ENCODE results near the gene COLEC11.

Gene COLEC11

GRCh38 chr2:3595404-3595803 lies 492 bp downstream of the COLEC11 start:
- Mint-ChIP-seq H3K27ac (no peak overlapping the region), H3K9me3 (no peaks in the 10 kb centered on the region), H3K4me1 (ENCODE audit: low read depth in 2 of 2) (no peaks in the 10 kb centered on the region), H3K27me3 (peaks cover 6 to 20% of the 10 kb centered on the region in 2 donors), H3K36me3 (ENCODE audit: insufficient read depth) (peaks cover 3% of the 10 kb centered on the region), H3K4me3 (no peak overlapping the region)
- ATAC-seq (replicated peaks) (no peak), DNase-seq (no peak)

DNA sequence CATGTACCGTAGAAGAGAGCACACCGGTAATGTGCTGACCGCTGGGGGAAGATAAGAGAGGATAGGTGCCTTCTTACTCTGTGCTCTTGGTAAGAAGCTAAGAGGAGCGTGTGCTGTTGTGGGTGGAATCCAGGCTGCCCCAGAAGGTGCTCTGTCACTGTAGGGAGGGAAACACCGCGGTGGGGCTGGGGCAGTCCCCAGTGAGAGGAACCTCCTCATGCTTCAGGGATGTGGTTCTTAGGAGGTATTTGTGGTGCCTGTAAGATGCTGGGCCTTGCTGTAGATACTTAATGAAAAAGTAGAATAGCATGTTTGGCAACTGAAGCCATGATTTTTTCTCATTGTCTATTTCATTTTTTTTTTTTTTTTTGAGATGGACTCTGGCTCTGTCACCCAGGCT lies 1.1 kb downstream of the COLEC11 start:
- ATAC-seq (replicated peaks) (no peak), DNase-seq (no peak)
- Mint-ChIP-seq H3K27ac (no peak overlapping the region), H3K27me3 (peaks cover 6 to 20% of the 10 kb centered on the region in 2 donors), H3K36me3 (ENCODE audit: insufficient read depth) (peaks cover 3% of the 10 kb centered on the region), H3K9me3 (no peaks in the 10 kb centered on the region), H3K4me1 (ENCODE audit: low read depth in 2 of 2) (no peaks in the 10 kb centered on the region), H3K4me3 (no peak overlapping the region)

GRCh38 chr2:3596901-3597417 lies 2.0 kb downstream of the COLEC11 start:
- no peak for ATAC-seq (replicated peaks)
- H3K27ac Mint-ChIP-seq, result no peak overlapping the region
- no peak overlapping the region for H3K4me3 Mint-ChIP-seq

DNA sequence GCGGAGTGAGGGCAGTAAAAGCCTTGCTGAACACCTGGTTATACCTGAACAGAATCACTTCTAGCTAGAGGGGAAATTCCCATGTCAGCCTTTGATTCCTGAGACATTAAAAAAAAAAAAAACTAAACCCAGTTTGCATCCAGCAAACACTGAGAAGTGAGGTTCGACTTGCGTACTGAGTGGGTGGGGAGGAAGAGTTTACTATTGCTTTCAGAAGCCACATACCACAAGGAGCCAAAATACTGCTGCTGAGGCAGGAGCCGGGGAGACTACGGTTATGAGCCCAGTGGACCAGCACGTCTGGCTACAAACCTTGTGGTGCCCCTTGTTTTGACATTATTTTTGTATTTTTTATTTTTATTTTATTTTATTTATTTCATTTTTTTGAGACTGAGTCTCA lies 2.7 kb downstream of the COLEC11 start:
- Mint-ChIP-seq H3K9me3 (no peaks in the 10 kb centered on the region), H3K27me3 (peaks cover 6 to 20% of the 10 kb centered on the region in 2 donors), H3K4me1 (ENCODE audit: low read depth in 2 of 2) (no peaks in the 10 kb centered on the region), H3K36me3 (ENCODE audit: insufficient read depth) (peaks cover 3% of the 10 kb centered on the region), H3K27ac (no peak overlapping the region), H3K4me3 (no peak overlapping the region)
- DNase-seq (no peak), ATAC-seq (replicated peaks) (no peak)

More at GRCh38 chr2:3596901-3597417, 2.0 kb downstream of the COLEC11 start:
- no peaks in the 10 kb centered on the region for H3K9me3 Mint-ChIP-seq
- no peak for DNase-seq
- peaks cover 3% of the 10 kb centered on the region for H3K36me3 Mint-ChIP-seq (ENCODE audit: insufficient read depth)
- peaks cover 6 to 20% of the 10 kb centered on the region in 2 donors for H3K27me3 Mint-ChIP-seq
- H3K4me1 Mint-ChIP-seq (ENCODE audit: low read depth in 2 of 2), result no peaks in the 10 kb centered on the region

- no peak overlapping the region for H3K27ac Mint-ChIP-seq
- H3K4me3 Mint-ChIP-seq, result no peak overlapping the region
- H3K9me3 Mint-ChIP-seq, result no peaks in the 10 kb centered on the region
- H3K27me3 Mint-ChIP-seq, result peaks cover 6 to 20% of the 10 kb centered on the region in 2 donors
- ATAC-seq (replicated peaks), result no peak
- peaks cover 3% of the 10 kb centered on the region for H3K36me3 Mint-ChIP-seq (ENCODE audit: insufficient read depth)
- DNase-seq, result no peak
- no peaks in the 10 kb centered on the region for H3K4me1 Mint-ChIP-seq (ENCODE audit: low read depth in 2 of 2)
These were observed 3.4 kb downstream of the COLEC11 start for GRCh38 chr2:3598197-3598910.

GRCh38 chr2:3598912-3599854 lies 4.3 kb downstream of the COLEC11 start:
- no peak overlapping the region for H3K4me3 Mint-ChIP-seq
- no peaks in the 10 kb centered on the region for H3K4me1 Mint-ChIP-seq (ENCODE audit: low read depth in 2 of 2)
- H3K36me3 Mint-ChIP-seq (ENCODE audit: insufficient read depth), result peaks cover 3% of the 10 kb centered on the region
- DNase-seq (no peak), ATAC-seq (replicated peaks) (no peak)
- no peak overlapping the region for H3K27ac Mint-ChIP-seq
- H3K9me3 Mint-ChIP-seq, result no peaks in the 10 kb centered on the region
- H3K27me3 Mint-ChIP-seq, result peaks cover 6 to 20% of the 10 kb centered on the region in 2 donors

- Mint-ChIP-seq H3K4me3 (no peak overlapping the region), H3K27me3 (peaks cover 6 to 20% of the 10 kb centered on the region in 2 donors), H3K4me1 (ENCODE audit: low read depth in 2 of 2) (peaks cover 2 to 3% of the 10 kb centered on the region in 2 donors), H3K9me3 (no peaks in the 10 kb centered on the region), H3K36me3 (ENCODE audit: insufficient read depth) (peaks cover 3% of the 10 kb centered on the region), H3K27ac (no peak overlapping the region)
- ATAC-seq (replicated peaks) (no peak), DNase-seq (no peak)
These were observed 5.4 kb downstream of the COLEC11 start for GRCh38 chr2:3600256-3600855.

DNA sequence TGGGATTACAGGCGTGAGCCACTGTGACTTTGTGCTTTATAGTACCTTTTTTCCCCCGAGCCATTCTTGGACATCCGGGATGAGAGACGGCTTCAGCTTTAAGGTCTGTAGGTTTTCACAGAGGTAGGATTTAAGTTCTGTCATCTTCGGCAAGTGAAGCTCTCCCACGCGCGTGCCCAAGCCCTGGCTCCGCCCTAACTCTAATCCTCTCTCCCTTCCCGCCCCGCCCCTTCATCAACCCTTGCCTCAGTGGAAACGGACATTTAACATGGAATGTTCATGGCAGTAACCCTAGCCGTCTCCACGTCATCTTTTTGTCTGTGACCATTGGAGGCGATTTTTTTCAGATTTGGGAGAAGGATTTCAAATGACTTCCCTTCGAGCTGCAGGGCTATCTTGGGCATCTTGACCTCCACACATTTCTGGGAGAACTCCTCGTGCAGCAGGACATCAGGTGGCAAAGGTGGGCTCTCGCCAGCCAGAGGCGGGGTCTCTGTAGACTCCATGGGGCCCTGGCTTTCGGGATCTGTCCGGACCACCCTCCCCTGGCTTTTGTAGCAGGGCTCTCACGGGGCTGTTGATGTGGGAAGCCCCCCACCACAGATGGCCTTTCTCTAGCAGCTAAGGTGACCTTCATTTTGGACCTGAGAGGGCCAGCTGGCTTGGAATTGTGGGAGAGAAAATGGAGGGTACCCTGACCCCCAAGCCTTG lies 6.8 kb downstream of the COLEC11 start:
- peaks cover 3% of the 10 kb centered on the region for H3K36me3 Mint-ChIP-seq (ENCODE audit: insufficient read depth)
- no peaks in the 10 kb centered on the region for H3K9me3 Mint-ChIP-seq
- ATAC-seq (replicated peaks) (no peak), DNase-seq (no peak)
- H3K27me3 Mint-ChIP-seq, result peaks cover 4 to 18% of the 10 kb centered on the region in 2 donors
- no peak overlapping the region for H3K4me3 Mint-ChIP-seq
- H3K4me1 Mint-ChIP-seq (ENCODE audit: low read depth in 2 of 2), result peaks cover 2 to 3% of the 10 kb centered on the region in 2 donors
- no peak overlapping the region for H3K27ac Mint-ChIP-seq

DNA sequence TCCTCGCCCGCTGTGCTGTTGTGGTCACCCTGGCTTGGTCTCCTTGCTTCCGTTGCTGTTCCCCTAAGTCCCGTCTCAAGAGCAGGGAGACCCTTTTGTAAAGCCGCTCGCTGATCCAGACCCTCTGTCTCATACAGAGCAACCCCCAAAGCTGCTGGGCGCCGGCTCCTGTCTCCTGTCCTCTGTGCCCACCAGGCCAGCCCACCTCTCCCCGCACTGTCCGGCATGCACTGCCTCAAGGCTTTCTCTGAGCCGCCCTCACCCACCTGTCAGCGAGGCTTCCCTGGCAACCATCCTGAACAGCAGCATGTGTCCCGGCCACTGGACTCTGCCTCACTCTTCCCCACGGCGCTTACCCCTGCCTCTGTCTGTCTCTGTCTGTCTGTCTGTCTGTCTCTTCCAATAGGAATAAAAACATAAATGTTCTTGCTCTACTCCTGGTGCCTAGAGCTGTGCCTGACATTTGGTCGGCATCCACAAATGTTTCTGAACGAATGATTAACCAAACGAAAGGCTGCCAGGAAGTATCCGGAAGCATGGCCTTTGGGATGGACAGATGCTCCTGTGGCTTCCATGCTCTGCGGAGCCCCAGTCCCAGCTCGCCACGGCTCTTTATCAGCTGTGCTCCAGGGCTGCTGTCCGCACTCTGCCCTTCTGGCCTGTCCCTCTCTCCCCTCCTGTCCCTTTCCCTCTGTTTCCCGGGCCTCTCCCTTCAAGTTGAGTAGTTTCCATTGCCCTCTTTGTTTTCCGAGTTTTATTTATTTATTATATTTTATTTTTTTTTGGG lies 7.8 kb downstream of the COLEC11 start:
- peaks cover 2 to 3% of the 10 kb centered on the region in 2 donors for H3K4me1 Mint-ChIP-seq (ENCODE audit: low read depth in 2 of 2)
- no peak overlapping the region for H3K4me3 Mint-ChIP-seq
- H3K9me3 Mint-ChIP-seq, result no peaks in the 10 kb centered on the region
- ATAC-seq (replicated peaks) (no peak), DNase-seq (no peak)
- H3K36me3 Mint-ChIP-seq (ENCODE audit: insufficient read depth), result peaks cover 3% of the 10 kb centered on the region
- no peak overlapping the region for H3K27ac Mint-ChIP-seq
- peaks cover 0 to 10% of the 10 kb centered on the region in 2 donors for H3K27me3 Mint-ChIP-seq

DNA sequence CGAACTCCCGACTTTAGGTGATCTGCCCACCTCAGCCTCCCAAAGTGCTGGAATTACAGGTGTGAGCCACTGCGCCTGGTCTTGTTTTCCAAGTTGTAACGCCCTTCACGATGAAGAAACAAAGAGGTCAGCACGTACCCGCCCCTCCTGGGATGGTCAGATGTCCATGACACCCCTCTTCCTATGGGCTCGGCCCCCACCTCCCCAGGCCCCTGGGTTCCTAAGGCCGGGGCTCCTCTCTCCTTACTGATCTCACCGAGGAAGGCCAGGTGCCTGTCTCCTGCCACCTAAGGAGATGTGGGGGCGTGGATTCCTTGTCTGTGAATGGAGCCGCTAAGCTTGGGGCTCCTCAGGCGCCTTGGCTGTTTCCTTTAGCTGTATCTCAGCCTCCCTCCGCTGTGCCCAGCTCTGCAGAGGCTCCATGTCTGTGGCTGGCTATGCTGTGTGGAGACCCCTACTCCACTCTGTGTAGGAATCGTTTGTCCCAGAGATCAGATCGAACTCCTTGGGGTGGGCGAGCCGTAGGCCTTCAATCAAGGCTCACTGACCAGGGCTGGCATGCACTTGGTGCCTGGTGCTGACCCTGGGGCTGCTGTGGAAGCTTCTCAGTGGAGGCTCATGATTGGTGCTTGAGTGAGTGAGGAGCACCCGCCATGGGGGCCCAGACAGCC lies 8.8 kb downstream of the COLEC11 start:
- no peaks in the 10 kb centered on the region for H3K9me3 Mint-ChIP-seq
- DNase-seq (no peak), ATAC-seq (replicated peaks) (no peak)
- peaks cover 2 to 3% of the 10 kb centered on the region in 2 donors for H3K4me1 Mint-ChIP-seq (ENCODE audit: low read depth in 2 of 2)
- H3K27me3 Mint-ChIP-seq, result peaks cover 0 to 1% of the 10 kb centered on the region in 2 donors
- H3K4me3 Mint-ChIP-seq, result no peak overlapping the region
- no peak overlapping the region for H3K27ac Mint-ChIP-seq
- no peaks in the 10 kb centered on the region for H3K36me3 Mint-ChIP-seq (ENCODE audit: insufficient read depth)

DNA sequence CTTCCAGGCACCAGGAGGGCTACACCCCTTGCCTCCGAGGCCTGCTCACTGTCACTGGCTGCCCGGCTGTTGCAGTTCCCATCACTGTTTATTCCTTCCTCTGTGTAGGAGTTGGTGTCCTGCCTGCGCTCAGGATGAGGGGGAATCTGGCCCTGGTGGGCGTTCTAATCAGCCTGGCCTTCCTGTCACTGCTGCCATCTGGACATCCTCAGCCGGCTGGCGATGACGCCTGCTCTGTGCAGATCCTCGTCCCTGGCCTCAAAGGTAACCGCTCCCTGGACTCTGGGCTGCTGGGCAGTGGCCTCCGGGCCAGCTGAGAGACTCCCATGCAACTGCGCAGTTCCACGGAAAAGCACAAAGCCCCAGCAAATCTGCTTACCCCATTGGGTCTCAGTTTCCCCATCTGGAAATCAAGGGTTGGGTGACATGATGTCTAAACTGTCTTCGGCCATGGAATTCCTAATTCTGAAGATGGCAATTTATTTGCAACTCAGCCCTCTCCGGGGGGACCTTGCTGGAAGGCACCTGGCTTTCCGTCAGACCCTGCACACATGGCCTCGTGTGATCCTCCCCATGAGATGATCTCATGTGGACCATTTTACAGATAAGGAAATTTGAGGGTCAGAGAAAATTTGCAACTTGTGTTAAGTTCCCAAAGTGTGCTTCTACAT lies 9.4 kb downstream of the COLEC11 start:
- Mint-ChIP-seq H3K36me3 (ENCODE audit: insufficient read depth) (no peaks in the 10 kb centered on the region), H3K27me3 (no peaks in the 10 kb centered on the region), H3K9me3 (no peaks in the 10 kb centered on the region), H3K4me3 (no peak overlapping the region), H3K27ac (peak overlapping the region in 1 of 2 donors; percentile 83), H3K4me1 (ENCODE audit: low read depth in 2 of 2) (peaks cover 2 to 3% of the 10 kb centered on the region in 2 donors)
- DNase-seq (no peak), ATAC-seq (replicated peaks) (no peak)

Data from effector memory CD8-positive, alpha-beta T cell (primary cell).